Measurements from ENCODE around the gene SSBP4. TPM values are rescaled to one million over a fixed set of nuclear protein-coding genes. Genes with fewer than 3 reads are reported as not detected.

Gene SSBP4
- total and polyA plus RNA-seq, 2 donors (not counting 3 experiments of a cell fraction or from before 2014, with no cell fraction given), result 89.6 to 151 TPM

GRCh38 chr19:18389726-18390064, 29.5 kb upstream of the SSBP4 start:
- DNase-seq (ENCODE audit: low read depth, low spot score), result no peak
- no peak overlapping the region for H3K27ac ChIP-seq (ENCODE audit: insufficient read depth, low read depth, low read length)
- BruUV-seq (replicated peaks), result no TSS peak
- dilution Hi-C loops (cut with MboI; ENCODE audit: extremely low pct_ligation_motif_present, low sequenced_read_pairs) (no loop called here), intact Hi-C loops (cut with micrococcal nuclease) (no loop called here)
- no peak overlapping the region for H2AFZ ChIP-seq (ENCODE audit: low read depth, low read length)
- no peak overlapping the region for H3K4me3 ChIP-seq (replicated peaks in 1 of 3; ENCODE audit: insufficient read depth in 1 of 3, low read depth in 1 of 3, low read length in 3 of 3)
- ChIA-PET POLR2A (no interaction called here), CTCF (interaction anchor here (1.1 to 9.4 kb wide), 9 partner anchors 20 to 110 kb away, joined by 3 to 115 read pairs (median 12); partner anchors contain the start of genes PGPEP1 and SSBP4)
- TF ChIP-seq FOS (IDR thresholded peaks at IDR 0.05; ENCODE audit: borderline replicate concordance, insufficient read depth, low read length) (no peak), MYC (IDR thresholded peaks at IDR 0.05; ENCODE audit: low read depth, low read length) (no peak), POLR2AphosphoS5 (IDR thresholded peaks at IDR 0.05; ENCODE audit: insufficient read depth, low read depth, low read length) (no peak), JUN (IDR thresholded peaks at IDR 0.05; ENCODE audit: borderline replicate concordance, insufficient read depth, insufficient read length, low read depth) (no peak), EZH2 (IDR thresholded peaks at IDR 0.05; ENCODE audit: borderline replicate concordance, low read depth, low read length, severe bottlenecking) (no peak), GATA2 (IDR thresholded peaks at IDR 0.05; ENCODE audit: insufficient read depth, insufficient read length, low read depth, low read length) (no peak), POLR2A (IDR thresholded peaks at IDR 0.05; ENCODE audit: low read depth, low read length) (no peak)
- TF ChIP-seq, protein P1, sequence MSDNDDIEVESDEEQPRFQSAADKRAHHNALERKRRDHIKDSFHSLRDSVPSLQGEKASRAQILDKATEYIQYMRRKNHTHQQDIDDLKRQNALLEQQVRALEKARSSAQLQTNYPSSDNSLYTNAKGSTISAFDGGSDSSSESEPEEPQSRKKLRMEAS (IDR thresholded peaks at IDR 0.05; ENCODE audit: insufficient read depth, insufficient read length), result no peak
- TF ChIP-seq, protein P2, sequence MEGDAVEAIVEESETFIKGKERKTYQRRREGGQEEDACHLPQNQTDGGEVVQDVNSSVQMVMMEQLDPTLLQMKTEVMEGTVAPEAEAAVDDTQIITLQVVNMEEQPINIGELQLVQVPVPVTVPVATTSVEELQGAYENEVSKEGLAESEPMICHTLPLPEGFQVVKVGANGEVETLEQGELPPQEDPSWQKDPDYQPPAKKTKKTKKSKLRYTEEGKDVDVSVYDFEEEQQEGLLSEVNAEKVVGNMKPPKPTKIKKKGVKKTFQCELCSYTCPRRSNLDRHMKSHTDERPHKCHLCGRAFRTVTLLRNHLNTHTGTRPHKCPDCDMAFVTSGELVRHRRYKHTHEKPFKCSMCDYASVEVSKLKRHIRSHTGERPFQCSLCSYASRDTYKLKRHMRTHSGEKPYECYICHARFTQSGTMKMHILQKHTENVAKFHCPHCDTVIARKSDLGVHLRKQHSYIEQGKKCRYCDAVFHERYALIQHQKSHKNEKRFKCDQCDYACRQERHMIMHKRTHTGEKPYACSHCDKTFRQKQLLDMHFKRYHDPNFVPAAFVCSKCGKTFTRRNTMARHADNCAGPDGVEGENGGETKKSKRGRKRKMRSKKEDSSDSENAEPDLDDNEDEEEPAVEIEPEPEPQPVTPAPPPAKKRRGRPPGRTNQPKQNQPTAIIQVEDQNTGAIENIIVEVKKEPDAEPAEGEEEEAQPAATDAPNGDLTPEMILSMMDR (IDR thresholded peaks at IDR 0.05; ENCODE audit: extremely low read depth in 1 of 2, insufficient read depth in 1 of 2, low read depth in 1 of 2, low read length in 2 of 2), result no peak
- no peaks in the 10 kb centered on the region for H3K27me3 ChIP-seq (ENCODE audit: control insufficient read depth in 2 of 2, insufficient read depth in 2 of 2, low read length in 2 of 2)
- H3K79me2 ChIP-seq (ENCODE audit: control insufficient read depth, insufficient read depth, low read length), result peaks cover 26% of the 10 kb centered on the region
- H3K36me3 ChIP-seq (ENCODE audit: control insufficient read depth in 2 of 2, extremely low read depth in 1 of 2, insufficient read depth in 2 of 2, low read length in 2 of 2), result peaks cover 0 to 9% of the 10 kb centered on the region in 2 experiments
- no peak for FAIRE-seq
- H3K9ac ChIP-seq (replicated peaks; ENCODE audit: extremely low read depth, insufficient read depth, low read length), result no peak overlapping the region
- no peak overlapping the region for H3K4me2 ChIP-seq (ENCODE audit: insufficient read depth, low read length)
- no peaks in the 10 kb centered on the region for H3K9me3 ChIP-seq (replicated peaks; ENCODE audit: control insufficient read depth, insufficient read depth, low read length)
- H4K20me1 ChIP-seq (replicated peaks; ENCODE audit: control insufficient read depth, extremely low read depth, insufficient read depth, low read length), result no peaks in the 10 kb centered on the region
- peaks cover 21% of the 10 kb centered on the region for H3K4me1 ChIP-seq (ENCODE audit: control insufficient read depth, extremely low read depth, insufficient read depth, low read length)
- H3K9me1 ChIP-seq (replicated peaks; ENCODE audit: control insufficient read depth, extremely low read depth, insufficient read depth, low read length), result no peaks in the 10 kb centered on the region
